ENCODE results near the gene FASN.

DNA sequence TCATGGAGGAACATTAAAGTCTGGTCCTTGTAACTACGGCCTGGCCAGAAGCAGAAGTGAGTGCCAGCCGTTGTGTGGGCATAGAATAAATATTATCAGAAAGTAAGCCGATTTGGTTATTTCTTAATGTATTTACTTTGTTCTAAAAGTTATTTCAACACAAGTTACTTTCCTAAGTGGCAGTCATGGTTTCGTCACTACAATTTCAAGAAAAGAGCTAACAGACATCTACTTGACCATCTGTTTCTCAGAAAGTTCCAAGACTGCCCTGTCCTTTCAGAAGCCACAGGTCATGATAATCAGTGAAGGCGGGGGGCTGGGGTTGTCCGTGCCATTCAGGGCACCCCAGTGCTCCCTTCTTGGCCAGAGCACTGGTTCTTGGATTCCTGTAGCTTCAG lies 14.9 kb upstream of the FASN start:
- no peak for TF ChIP-seq CTCF (IDR thresholded peaks at IDR 0.05)
- no peak for TF ChIP-seq POLR2A (IDR thresholded peaks at IDR 0.05)
